SHP77 (cell line): ENCODE data around the gene TCERG1L.

Experiments used
- DNase-seq, 2 experiments: peaks; one replicate each; lab custom pipeline; 2025; lab: John Stamatoyannopoulos, UW

TCERG1L gene

DNA sequence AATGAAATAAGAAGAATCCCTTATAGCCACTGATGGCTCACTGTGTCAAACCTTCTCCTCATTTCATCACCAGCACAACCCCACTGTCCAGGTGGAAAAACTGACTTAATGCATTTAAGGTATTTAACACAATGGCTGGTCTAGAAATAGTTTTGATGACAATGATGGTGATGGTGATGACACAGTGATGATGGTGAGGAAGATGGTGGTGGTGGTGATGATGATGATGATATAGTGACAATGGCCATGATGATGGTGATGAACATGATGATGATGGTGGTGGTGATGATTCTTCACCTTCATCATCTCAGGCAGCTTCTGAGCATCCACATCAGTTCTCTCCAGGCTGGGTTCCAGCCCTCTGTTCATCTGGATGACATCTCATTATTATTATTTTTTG, 186.6 kb downstream of the TCERG1L start:
- no peak for DNase-seq

GRCh38 chr10:131123496-131123895, 188.0 kb downstream of the TCERG1L start:
- DNase-seq, result no peak

- DNase-seq, result no peak
These were observed 189.9 kb downstream of the TCERG1L start for GRCh38 chr10:131121511-131122035.

DNA sequence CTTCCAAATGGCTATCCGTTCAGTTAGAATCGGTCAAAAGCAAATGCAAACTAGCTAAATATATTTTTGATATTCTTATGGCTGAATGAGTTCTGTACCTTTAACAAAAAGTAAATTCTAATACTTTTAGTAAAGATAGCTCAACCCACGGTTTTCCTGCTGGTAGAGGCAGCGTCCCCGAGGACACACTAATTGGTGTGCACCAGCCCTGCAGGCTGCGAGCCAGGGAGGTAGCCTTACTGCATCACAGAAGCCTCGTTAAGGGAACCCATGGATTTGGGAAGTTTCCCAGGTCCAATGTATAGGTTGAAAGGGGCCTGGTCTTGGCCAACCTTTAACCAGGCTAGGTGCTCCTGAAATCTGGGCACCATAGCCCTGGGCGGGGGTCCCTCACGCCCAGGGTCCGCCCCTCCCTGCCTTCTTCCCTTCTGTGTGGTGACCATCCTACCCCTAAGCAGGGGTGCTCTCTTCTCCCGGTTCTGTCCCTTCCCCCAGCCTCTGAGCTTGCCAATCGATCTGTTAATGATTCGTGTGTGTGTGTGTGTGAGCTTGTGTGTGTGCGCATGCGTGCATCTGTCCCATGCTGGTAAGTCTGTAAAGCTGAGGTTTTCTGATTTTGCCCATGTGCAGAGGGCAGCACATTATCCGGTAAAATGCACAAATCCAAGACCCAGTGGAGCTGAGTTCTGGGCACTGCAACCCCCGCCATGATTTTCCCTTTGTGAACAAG, 191.7 kb downstream of the TCERG1L start:
- no peak for DNase-seq

- no peak for DNase-seq
These were observed 193.9 kb downstream of the TCERG1L start for GRCh38 chr10:131117416-131118212.

DNA sequence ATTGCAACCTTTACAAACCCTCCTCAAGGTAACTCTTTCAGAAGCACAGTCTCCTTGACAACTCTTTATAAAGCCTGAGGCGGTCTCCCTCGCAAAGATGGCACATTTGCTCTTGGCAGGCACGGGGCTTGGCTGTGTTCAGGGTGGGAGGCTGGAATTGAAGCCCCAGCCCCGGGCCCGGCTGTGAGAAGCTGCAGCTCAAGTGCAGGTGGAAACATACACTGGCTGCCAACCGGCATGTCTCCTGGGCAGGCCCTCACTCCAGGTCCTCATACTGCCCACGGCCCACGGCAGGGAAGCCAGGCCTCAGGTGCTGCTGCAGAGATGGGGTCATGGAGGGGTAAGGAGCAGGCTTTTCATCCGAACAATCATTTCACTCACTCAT, 194.5 kb downstream of the TCERG1L start:
- no peak for DNase-seq

- DNase-seq, result no peak
These were observed 195.1 kb downstream of the TCERG1L start for GRCh38 chr10:131116216-131116990.

DNA sequence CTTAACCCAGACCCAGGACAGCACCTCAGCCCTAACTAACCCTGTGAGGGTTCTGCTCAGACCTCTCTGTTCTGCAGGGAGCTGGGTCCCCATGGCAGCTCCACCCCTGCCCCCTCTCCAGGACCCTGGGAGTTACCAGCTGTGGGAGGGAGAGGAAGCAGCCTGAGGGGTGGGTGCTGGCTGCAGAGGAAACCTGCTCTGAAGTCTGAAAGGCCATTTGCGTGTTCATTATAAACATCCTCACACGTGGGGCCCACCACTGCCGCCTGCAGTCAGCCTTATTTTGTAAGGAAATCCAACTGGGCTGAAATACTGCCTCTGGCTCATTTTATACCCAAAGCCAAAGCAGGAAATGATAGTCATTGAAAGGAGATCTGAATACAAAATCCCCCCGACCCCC, 195.7 kb downstream of the TCERG1L start:
- no peak for DNase-seq

DNA sequence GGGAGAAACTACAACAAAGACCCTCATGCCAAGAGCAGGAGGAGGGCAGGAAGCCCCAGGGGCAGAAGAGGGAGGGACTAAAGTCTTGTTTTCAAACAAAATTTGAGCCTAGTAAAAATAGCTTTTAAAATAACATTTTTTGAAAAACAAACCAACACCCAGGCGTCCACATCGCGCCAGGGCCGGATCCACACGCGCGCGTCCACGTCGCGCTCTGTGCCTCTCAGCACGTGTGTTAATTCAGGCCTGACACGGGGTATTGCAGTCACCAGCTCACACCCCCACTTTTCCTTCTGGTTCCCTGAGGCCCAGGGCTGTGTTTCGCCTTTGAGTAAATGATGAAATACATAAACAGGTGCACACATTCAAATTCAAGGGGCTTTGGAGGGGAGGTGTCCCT, 196.2 kb downstream of the TCERG1L start:
- DNase-seq, result no peak

- DNase-seq, result no peak
These were observed 196.7 kb downstream of the TCERG1L start for GRCh38 chr10:131114846-131115245.

DNA sequence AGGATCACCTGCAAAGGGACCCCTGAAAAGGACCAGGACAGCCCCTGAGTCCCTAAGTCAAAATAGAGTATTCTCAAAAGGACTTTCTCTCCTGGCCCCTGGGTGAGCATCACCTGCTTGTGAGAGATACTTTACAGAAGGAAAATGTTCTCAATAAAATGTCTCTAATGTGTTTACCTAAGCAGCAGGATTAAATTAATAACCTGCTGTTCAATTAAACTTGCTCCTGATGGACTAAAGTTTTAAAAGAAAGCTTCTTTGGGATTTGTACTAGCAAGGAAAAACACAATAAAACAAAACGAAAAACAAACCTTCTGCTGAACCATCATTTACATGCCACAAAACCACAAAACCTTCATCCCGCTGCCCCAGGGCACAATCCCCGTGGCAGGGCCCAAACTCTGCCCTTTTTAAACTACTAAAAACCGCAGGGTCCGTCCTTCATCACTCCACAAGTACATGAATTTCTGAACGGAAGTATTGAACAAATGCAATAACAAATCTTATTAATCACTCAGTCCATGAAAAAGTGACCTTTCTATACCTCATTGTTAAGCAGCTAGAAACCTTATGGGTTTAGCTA, 197.7 kb downstream of the TCERG1L start:
- no peak for DNase-seq

DNA sequence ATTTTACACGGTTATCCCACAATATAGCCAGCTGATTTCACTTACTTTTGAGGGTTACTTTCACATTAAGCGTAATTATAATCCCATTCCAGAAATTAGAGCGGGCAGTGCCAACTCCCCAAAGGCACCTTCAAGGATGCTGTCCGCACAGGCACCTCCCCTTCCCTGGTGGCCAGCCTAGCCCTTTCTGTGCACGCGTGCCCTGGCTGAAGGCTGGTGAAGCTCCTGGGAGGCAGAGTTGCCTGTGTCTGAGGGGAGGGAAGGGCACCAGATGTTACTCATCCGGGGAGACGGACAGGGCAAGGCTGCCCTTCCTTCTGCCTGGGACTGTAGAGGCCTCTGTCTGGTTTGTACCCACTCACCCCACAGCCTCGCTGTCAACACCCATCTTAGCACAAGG, 198.4 kb downstream of the TCERG1L start:
- DNase-seq, result no peak

DNA sequence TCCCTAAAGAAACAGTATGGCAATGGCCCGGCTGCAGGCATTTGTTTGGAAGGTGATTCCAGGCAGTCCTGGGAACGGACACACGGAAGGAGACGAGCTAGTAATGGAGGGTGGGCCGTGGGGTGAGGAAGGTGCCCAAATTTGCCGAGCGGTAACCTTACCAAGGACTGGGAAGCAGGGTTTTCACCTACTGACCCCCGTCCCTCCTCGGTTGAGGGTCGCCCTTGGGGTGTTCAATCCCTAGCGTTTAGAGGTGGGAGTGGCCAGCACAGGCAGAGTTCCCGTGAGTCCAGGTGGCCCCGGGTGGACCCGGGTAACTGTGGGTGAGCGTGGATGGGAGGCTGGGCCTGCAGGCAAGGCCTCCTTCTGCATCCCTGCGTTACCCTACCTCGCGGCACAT, 198.8 kb downstream of the TCERG1L start:
- DNase-seq, result no peak

GRCh38 chr10:131111471-131112080, 199.9 kb downstream of the TCERG1L start:
- no peak for DNase-seq

GRCh38 chr10:131111007-131111406, 200.5 kb downstream of the TCERG1L start:
- no peak for DNase-seq

DNA sequence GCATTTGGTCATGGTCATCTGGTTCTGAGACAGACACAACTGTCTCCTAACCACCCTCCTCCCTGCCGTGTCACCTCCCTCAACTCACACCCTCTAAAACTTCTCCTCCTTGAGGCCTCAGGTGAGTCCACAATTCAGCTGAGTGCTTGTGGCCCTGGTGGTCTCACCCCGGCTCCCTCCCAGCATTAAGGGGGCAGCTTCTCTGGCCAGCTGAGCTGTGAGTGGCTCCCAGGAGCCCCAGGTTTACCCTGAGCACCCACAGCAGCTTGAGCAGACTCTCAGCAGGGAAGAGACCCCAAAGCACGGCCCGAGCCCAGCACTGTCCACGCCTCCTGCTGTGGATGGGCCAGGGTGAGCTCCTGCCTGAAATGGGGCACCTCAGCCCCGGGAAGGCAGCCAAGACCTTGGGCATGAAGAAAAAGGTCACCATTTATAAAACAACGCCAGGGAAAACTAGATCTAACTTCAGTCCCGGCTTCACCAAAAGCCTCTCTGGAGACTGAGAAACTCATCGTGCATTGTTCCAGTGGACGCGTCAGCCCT, 201.2 kb downstream of the TCERG1L start:
- DNase-seq, result no peak

GRCh38 chr10:131109726-131110125, 201.8 kb downstream of the TCERG1L start:
- no peak for DNase-seq

DNA sequence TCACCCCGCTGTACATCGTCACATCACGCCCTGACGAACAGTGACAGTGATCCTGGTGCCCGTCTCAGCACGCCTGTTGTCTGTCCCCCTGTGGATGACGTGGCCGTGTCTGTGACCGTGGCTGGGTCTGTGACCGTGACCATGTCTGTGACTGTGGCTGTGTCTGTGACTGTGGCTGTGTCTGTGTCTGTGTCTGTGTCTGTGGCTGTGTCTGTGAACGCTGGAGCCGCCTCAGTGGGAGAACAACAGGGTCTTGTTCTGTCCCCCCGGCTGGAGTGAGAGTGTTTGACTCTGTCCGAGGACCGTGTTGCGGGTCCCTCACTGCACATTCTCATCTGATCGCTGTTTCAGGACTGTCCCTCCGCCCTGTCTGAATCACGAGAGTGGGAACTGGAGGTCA, 202.2 kb downstream of the TCERG1L start:
- no peak for DNase-seq

DNA sequence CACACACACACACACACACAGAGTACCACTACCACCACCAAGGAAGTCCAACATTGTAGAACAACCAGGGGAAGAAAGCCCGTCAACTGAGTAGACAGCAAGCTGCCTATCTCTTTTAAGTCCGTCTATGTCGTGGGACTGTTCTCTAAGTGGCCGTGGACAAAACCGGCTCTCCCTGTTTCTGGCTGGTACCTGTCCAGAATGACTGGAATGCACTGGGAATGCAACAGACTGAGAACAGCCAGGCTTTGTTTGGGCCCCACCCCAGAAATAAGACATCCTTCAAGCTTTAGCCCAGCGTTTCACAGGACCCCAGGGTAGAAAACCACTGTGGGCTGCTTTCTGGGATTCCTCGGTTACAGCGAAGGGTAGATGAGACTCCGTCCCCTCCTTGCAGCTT, 203.6 kb downstream of the TCERG1L start:
- DNase-seq, result no peak

GRCh38 chr10:131102676-131103075, 208.8 kb downstream of the TCERG1L start:
- DNase-seq, result no peak

DNA sequence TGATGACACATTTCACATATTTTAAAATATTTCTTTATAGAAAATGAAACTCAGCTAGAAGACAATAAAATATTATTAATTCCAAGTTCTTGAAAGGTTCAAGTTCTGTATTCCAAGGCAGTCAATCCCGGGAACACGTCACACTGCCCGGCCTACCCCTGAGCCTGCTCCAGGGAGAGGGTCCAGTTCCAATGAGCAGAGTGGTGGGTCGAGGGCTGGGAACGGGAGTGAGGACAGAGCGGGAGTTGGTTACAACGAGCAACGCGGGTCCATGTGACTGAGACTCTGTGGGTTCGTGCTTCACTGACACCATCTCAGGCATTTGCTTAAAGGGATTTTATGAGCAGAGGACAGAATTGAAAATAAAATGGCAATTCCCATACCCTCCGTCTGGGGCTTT, 209.4 kb downstream of the TCERG1L start:
- DNase-seq, result no peak
